ENCODE data around the gene TTC28.
A peak's percentile ranks its signal among the peaks of the same experiment; 100 is the strongest.
"Not testable (repeated sequence)": the region's sequence is repeated elsewhere in the genome, so short reads cannot be mapped to it uniquely, and the experiment has no call there.

The TTC28 gene

GRCh38 chr22:28678778-28679610, 646 bp downstream of the TTC28 start:
- intact Hi-C loops (cut with DNase I), result not testable (repeated sequence)
- peak in 41 of 42 donors; percentile 20 to 73 (median 49) for DNase-seq

- intact Hi-C loops (cut with DNase I), result not testable (repeated sequence)
- peak in 3 of 42 donors; percentile 14 to 39 (median 24) for DNase-seq
Observed at GRCh38 chr22:28678170-28678569, 1.5 kb downstream of the TTC28 start.

- peak in 1 of 42 donors; percentile 14 for DNase-seq
- intact Hi-C loops (cut with DNase I), result no loop called here
Observed at GRCh38 chr22:28674121-28674563, 5.5 kb downstream of the TTC28 start.

GRCh38 chr22:28670756-28671155, 8.9 kb downstream of the TTC28 start:
- DNase-seq, result no peak
- intact Hi-C loops (cut with DNase I), result no loop called here

GRCh38 chr22:28670161-28670560, 9.5 kb downstream of the TTC28 start:
- DNase-seq, result peak in 2 of 42 donors; percentile 15 to 22
- intact Hi-C loops (cut with DNase I), result no loop called here

- intact Hi-C loops (cut with DNase I), result no loop called here
- DNase-seq, result no peak
Observed at GRCh38 chr22:28669387-28669786, 10.3 kb downstream of the TTC28 start.

- intact Hi-C loops (cut with DNase I); DNase-seq: not testable (repeated sequence)
Observed at GRCh38 chr22:28663569-28663942, 16.1 kb downstream of the TTC28 start.

GRCh38 chr22:28658448-28658847, 21.2 kb downstream of the TTC28 start:
- intact Hi-C loops (cut with DNase I), result no loop called here
- DNase-seq, result no peak

- intact Hi-C loops (cut with DNase I), result no loop called here
- peak in 5 of 42 donors; percentile 6 to 36 (median 27) for DNase-seq
Observed at GRCh38 chr22:28656181-28656580, 23.5 kb downstream of the TTC28 start.

GRCh38 chr22:28650463-28650862, 29.2 kb downstream of the TTC28 start:
- DNase-seq, result no peak
- intact Hi-C loops (cut with DNase I), result no loop called here

- no peak for DNase-seq
- intact Hi-C loops (cut with DNase I), result no loop called here
Observed at GRCh38 chr22:28648792-28649191, 30.8 kb downstream of the TTC28 start.

GRCh38 chr22:28647216-28647615, 32.4 kb downstream of the TTC28 start:
- no peak for DNase-seq
- intact Hi-C loops (cut with DNase I), result no loop called here

GRCh38 chr22:28639321-28639720, 40.3 kb downstream of the TTC28 start:
- intact Hi-C loops (cut with DNase I), result no loop called here
- DNase-seq, result no peak

- no peak for DNase-seq
- intact Hi-C loops (cut with DNase I), result no loop called here
Observed at GRCh38 chr22:28637225-28637624, 42.4 kb downstream of the TTC28 start.

- no peak for DNase-seq
- intact Hi-C loops (cut with DNase I), result no loop called here
Observed at GRCh38 chr22:28630177-28630574, 49.5 kb downstream of the TTC28 start.

- intact Hi-C loops (cut with DNase I), result no loop called here
- no peak for DNase-seq
Observed at GRCh38 chr22:28629420-28630176, 50.0 kb downstream of the TTC28 start.

GRCh38 chr22:28628766-28629165, 50.9 kb downstream of the TTC28 start:
- DNase-seq, result no peak
- intact Hi-C loops (cut with DNase I), result no loop called here

- intact Hi-C loops (cut with DNase I), result no loop called here
- DNase-seq, result no peak
Observed at GRCh38 chr22:28627791-28628190, 51.8 kb downstream of the TTC28 start.

GRCh38 chr22:28620244-28620922, 59.3 kb downstream of the TTC28 start:
- no peak for DNase-seq
- intact Hi-C loops (cut with DNase I), result no loop called here

- DNase-seq, result no peak
- intact Hi-C loops (cut with DNase I), result no loop called here
Observed at GRCh38 chr22:28619236-28619635, 60.4 kb downstream of the TTC28 start.
